Stimulated activated CD4-positive, alpha-beta T cell treated with anti-CD3 and anti-CD28 coated beads, Interleukin-4, amount 100 ng/mL, for 48 hours (primary cell): ENCODE results near the gene COPE.
"Not testable (repeated sequence)": the region's sequence is repeated elsewhere in the genome, so short reads cannot be mapped to it uniquely, and the experiment has no call there.

Experiments used
- DNase-seq, 2 donors: peaks; one replicate each; pipeline ENCODE4 v3.0.0-alpha.2; 2020; ENCODE audit warnings: low read depth in 2 of 2

Gene COPE

GRCh38 chr19:18919086-18919899 is at the start of gene COPE, which contains the start of gene DDX49:
Gene COPE (minus strand): TSS chr19:18919387. CDS start chr19:18919348, 39 bp downstream.
Gene DDX49 (plus strand): TSS chr19:18919715. CDS start chr19:18919742, 27 bp downstream.
- DNase-seq = peak; percentile 94 to 97

- DNase-seq = no peak
These were observed 48.4 kb upstream of the COPE start for GRCh38 chr19:18967358-18968146.

GRCh38 chr19:18966307-18966706 is 47.1 kb upstream of the COPE start:
- DNase-seq = no peak

- no peak for DNase-seq
These were observed 44.9 kb upstream of the COPE start for GRCh38 chr19:18964121-18964520.

- no peak for DNase-seq
These were observed 42.8 kb upstream of the COPE start for GRCh38 chr19:18961767-18962620.

- no peak for DNase-seq
These were observed 41.2 kb upstream of the COPE start for GRCh38 chr19:18960370-18960769.

GRCh38 chr19:18955042-18955441 is 35.9 kb upstream of the COPE start:
- DNase-seq = no peak

GRCh38 chr19:18954094-18954493 is 34.9 kb upstream of the COPE start:
- DNase-seq = no peak

GRCh38 chr19:18952364-18953003 is 33.3 kb upstream of the COPE start:
- not testable (repeated sequence) for DNase-seq

GRCh38 chr19:18951721-18952281 is 32.6 kb upstream of the COPE start:
- no peak for DNase-seq

- DNase-seq = no peak
These were observed 30.7 kb upstream of the COPE start for GRCh38 chr19:18949858-18950257.

GRCh38 chr19:18948976-18949356 is 29.8 kb upstream of the COPE start:
- DNase-seq = no peak

- no peak for DNase-seq
These were observed 29.1 kb upstream of the COPE start for GRCh38 chr19:18948075-18948975.

GRCh38 chr19:18946918-18947317 is 27.7 kb upstream of the COPE start:
- DNase-seq = no peak

- DNase-seq = no peak
These were observed 27.1 kb upstream of the COPE start for GRCh38 chr19:18946335-18946734.

- DNase-seq = no peak
These were observed 26.1 kb upstream of the COPE start for GRCh38 chr19:18945297-18945696.

- no peak for DNase-seq
These were observed 24.3 kb upstream of the COPE start for GRCh38 chr19:18943465-18943864.

GRCh38 chr19:18942692-18943091 is 23.5 kb upstream of the COPE start:
- no peak for DNase-seq

GRCh38 chr19:18941628-18942354 is 22.6 kb upstream of the COPE start:
- DNase-seq = no peak
